ENCODE results near the gene SLC49A4.

Gene SLC49A4

DNA sequence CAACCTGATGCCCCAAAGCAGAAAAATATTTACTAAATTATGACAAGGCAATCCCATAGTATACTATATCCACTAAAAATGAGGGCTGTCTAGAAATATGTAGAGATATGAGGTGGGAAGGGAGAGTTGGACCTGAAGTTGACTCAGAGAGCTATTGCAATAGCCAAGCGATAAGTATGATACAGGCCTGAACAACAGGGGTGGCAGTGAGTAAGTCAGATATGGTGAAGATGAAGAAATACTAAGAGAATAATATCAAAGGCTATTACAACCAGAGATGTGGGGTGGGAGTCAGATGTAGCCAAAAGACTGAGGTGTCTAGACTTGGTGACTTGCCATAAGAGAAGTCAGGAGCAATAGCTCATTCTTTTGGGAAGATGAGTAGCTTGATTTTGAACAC lies 10.4 kb upstream of the SLC49A4 start:
- peak; percentile 16 for DNase-seq (ENCODE audit: low read depth)
- H3K4me3 ChIP-seq (ENCODE audit: low read depth, low read length), result no peak overlapping the region

DNA sequence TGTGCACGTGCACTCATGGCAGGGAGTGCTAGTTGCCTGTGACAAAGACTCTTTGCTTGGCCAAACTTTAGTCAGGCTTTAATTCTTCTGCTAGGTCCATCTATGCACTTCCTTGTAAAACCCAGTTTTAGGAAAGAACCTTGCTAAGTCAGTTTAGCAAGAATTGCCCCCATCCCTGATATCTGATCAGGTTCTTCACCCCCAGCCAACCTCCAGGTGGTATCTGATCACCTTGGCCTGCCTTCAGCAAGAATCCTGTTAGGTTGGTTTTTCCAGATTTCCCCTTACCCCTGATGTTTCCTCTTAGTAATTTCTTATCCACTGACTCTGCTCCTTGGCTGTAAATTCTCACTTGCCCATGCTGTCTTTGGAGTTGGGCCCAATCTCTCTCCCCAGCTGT lies 9.6 kb upstream of the SLC49A4 start:
- no peak overlapping the region for H3K4me3 ChIP-seq (ENCODE audit: low read depth, low read length)

DNA sequence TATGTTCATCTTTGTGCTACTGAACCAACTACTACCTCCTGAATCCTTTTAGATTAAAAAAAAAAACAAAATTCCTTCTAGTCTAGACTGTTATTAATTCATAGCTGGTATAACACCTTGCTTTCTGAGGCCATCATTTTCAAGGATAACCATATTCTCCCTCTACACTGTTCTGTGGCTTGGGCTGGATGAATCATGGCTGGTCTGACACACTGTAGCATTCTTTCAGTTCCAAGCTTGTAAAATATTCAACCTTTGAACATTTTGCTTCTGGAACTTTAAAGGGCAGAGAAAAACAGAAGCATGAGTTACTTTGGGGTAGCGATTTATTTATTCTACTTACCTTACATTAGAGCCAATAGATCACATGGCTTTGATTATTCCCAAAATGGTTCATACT lies 8.8 kb upstream of the SLC49A4 start:
- no peak overlapping the region for H3K4me3 ChIP-seq (ENCODE audit: low read depth, low read length)
- peak; percentile 14 for DNase-seq (ENCODE audit: low read depth)

More for the DNA sequence above, 9.6 kb upstream of the SLC49A4 start:
- DNase-seq (ENCODE audit: low read depth), result no peak

DNA sequence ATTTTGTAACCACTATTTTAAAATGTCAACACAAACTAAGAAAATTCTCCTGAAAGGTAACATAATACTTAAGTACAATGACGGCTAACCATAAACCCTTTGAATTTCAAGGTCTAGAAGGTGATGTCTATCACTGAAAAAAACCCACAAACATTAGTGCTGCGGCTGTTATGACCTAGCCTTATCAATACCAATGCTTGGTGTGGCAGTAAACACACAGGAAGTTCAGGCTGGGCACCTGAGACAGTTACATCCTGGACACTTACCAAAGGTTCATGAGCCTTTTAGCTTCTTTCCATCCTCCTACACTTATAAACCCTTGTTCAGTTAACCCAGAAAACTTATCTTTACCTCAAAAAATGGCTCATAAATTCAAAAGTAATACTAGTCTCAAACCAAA lies 7.0 kb upstream of the SLC49A4 start:
- H3K4me3 ChIP-seq (ENCODE audit: low read depth, low read length), result no peak overlapping the region
- no peak for DNase-seq (ENCODE audit: low read depth)

DNA sequence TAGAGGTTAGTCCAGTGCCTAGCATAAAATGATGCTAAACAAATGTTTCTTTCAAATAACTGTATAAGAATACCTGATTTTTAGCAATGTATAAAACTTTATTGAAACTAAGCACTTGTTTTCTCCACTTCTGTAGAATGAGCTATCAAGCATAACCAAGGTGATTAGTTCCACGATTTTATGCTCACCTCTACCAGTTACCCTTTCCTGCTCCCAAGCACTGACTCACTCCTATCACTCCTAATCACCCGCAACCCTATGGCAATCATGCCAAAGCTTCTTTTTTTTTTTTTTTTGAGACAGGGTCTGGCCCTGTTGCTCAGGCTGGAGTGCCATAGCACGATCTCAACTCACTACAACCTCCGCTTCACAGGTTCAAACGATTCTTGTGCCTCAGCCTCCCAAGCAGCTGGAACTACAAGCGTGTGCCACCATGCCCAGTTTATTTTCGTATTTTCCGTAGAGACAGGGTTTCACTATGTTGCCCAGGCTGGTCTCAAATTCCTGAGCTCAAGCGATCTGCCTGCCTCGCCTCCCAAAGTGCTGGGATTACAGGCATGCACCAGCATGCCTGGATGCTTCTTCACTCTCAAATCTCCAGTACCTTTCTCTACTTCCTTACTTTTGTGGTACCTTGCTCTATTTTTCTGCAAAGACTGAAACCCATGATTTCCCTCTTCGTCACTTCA lies 5.1 kb upstream of the SLC49A4 start:
- no peak overlapping the region for H3K4me3 ChIP-seq (ENCODE audit: low read depth, low read length)
- no peak for DNase-seq (ENCODE audit: low read depth)

DNA sequence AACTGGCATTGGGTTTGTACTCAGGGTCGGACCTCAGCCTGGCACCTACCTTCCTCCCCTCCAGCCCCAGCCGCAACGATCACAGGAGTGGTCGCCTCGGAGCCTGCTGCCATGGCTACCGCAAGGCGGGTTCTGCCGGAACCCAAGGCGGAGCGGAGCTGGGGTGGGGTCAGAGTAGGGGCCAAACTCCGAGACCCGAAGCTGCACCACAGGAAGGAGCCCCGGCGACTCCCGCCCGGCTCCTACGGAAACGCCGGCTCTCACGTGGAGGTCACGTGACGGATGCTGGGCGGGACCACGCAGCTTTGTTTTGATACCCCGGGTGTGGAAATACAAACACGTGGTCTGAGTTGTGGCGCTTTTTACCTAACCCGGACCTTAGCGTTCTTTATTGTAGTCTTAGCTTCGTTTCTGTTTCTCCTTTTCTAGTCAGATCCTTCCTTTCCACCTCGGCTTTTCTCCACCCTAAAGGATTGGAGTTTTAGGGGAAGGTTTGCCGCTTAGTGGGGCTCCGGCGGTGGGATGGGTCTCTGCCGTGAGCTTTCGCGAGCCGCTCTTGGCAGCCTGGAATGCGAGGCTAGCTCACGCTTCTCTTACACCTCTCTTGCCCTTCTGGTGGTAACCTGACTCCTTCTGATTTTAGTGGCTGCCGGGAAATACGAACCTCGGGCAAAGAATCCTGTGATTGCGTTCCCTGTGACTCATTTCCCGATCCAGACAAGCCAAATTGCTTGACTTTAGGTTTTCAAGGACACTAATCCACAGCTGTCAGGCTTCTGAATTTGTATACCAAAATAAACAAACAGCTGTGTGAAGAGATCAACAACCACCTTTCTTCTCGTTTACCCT lies 1.1 kb upstream of the SLC49A4 start, which contains the start of gene HSPBAP1:
HSPBAP1 (minus strand) TSS at position 264 of the 849 bp plus-strand sequence; CDS start at position 113, 151 bp downstream.
- DNase-seq (ENCODE audit: low read depth), result peak; percentile 76
- H3K4me3 ChIP-seq (ENCODE audit: low read depth, low read length), result peak within 1 kb of the TSS; percentile 78

DNA sequence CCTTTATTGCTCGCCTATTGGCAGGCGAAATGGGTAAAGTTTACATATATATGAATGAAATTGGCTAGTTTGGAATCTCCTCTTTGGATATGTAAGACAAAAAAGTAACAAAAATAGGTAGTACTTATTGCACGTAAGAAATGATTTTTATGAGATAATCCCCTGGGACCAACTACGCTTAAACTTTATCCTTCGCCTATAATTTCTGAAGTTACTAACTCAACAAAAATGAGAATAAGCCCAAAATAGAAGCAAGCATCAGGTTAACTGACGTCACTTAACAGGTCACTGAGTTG lies 438 bp upstream of the SLC49A4 start:
- H3K4me3 ChIP-seq (ENCODE audit: low read depth, low read length), result peak overlapping the region; percentile 78
- no peak for DNase-seq (ENCODE audit: low read depth)

DNA sequence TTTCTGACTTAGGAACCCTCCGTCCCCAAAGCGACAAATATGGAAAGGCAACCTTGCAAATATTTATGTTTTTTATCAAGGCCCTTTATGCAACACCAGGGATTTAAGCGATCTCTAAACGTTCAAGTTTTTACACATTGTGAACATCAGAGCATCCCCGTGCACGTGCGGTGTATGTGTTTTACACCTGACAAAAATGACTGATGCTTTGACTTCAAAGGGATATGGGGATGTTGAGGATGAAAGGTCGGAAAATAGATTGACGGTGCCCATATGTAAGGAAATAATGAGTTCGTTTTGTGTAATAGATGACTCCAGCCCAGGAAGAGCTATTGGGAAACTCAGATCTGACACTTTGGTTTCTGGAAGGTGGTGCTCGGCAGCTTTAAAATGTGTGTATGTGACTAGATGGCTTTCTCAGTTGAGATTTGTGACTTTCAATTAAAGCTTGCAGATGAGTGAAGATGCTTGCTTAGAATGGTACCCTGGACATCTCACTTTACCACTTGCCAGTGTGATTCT lies 866 bp downstream of the SLC49A4 start:
- DNase-seq (ENCODE audit: low read depth), result no peak
- peak overlapping the region; percentile 78 for H3K4me3 ChIP-seq (ENCODE audit: low read depth, low read length)

DNA sequence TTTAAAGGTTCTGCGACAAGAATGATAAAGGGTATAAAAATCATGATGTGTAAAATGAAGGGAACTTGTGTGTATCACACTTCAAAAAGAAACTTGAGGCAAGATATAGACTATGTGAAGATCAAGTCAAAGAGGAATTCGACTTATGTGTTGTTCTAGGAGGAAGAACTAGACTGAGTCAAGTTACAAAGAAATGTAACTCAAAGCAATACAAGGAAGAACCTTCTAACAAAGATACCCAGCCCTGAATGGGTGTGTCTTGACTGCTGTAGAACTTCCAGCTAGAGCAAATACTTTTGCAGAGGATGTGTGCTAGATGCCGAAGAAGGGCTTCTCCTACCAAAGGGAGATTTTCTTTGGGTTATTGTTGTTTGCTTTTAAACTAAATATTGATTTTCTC lies 2.4 kb downstream of the SLC49A4 start:
- no peak for DNase-seq (ENCODE audit: low read depth)
- H3K4me3 ChIP-seq (ENCODE audit: low read depth, low read length), result no peak overlapping the region

DNA sequence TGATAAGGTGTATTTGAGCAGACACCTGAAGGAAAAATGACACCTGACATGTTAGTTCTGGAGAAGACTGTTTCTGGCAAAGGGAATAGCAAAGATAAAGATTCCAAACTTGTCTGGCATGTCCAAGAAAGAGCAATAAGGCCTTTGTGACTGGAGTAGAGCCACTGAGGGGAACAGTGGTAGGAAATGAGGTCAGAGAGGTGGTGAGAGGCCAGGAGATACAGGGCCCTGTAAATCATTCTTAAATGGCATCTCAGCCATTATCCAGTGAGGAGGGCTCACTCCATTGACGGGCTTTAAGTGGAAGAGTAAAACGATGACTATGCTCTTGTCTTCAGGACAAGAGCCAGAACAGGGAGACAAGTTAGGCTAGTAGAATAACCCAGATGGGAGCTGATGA lies 4.5 kb downstream of the SLC49A4 start:
- DNase-seq (ENCODE audit: low read depth), result no peak
- no peak overlapping the region for H3K4me3 ChIP-seq (ENCODE audit: low read depth, low read length)

DNA sequence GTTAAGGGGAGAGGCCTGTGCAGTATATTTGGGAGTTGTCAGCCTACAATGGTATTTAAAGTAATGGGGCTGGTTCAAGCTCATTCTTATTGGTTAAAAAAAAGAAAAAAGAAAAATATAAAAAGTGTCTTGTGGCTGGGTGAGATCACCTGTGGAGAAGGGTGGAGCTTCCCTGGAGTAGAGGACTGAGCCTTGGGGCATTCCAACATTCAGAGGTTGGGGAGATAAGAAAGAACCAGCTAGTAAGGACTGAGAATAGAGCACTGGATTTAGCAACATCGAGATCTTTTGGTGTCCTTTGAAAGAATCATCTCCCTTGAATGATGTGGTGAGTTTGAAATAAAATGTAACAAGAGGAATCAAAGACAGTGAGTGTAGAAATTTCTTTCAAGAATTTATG lies 5.2 kb downstream of the SLC49A4 start:
- no peak for DNase-seq (ENCODE audit: low read depth)

DNA sequence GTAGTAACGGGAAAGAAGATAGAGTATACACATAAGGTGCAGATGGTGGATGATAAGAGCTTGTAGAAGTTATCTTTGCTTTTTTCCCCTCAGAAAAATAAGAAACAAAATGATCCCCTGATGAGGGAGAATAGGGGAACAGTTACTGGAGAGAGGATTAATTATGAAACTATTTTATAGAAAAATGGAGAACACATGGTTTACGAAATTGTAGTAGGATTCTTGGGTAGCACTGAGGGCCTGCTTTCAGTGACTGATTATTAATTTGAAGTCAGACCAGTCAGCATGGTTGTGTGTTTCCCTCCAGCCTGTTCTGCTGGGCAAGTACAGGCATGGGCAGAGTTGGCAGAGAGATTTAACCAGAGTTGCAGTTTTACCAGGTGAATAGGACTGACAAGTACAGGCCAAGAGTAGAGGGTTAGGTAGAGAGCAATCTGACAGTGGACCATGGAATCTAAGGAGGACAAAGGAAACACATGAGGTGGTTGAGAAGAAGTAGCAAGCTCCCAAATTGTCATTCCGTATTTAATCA lies 5.9 kb downstream of the SLC49A4 start:
- H3K4me3 ChIP-seq (ENCODE audit: low read depth, low read length), result no peak overlapping the region
- DNase-seq (ENCODE audit: low read depth), result no peak

More for the DNA sequence above, 5.2 kb downstream of the SLC49A4 start:
- no peak overlapping the region for H3K4me3 ChIP-seq (ENCODE audit: low read depth, low read length)

DNA sequence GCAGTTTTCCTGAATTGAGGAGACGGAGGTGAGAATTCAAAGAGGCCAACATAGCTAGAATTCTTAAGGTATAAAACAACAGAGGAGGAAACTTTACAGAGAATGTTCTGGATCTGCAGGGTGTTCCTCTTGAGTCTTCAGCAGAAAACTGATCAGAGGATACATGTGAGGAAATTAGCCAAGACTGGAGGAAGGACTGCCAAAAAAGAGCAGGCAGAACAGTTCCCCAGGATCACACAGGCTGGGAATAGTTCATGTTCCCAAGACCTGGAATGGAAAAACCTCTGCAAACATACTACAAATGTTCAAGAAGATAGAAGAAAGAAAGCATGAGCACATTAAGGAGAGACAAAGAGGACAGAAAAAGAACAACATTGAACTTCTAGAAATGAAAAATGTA lies 7.5 kb downstream of the SLC49A4 start:
- no peak for DNase-seq (ENCODE audit: low read depth)
- no peak overlapping the region for H3K4me3 ChIP-seq (ENCODE audit: low read depth, low read length)

DNA sequence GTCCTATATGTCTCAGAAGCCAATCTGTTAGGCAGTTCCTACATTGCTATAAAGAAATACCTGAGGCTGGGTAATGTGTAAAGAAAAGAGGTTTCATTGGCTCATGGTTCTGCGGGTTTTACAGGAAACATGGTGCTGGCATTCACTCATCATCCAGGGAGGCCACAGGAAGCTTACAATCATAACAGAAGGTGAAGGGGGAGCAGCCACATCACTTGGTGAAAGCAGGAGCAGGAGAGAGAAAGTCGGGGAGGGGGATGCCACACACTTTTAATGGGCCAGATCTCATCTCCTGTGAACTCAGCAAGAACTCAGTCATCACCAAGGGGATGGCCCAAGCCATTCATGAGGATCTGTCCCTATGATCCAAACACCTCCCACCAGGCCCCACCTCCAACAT lies 9.1 kb downstream of the SLC49A4 start:
- no peak overlapping the region for H3K4me3 ChIP-seq (ENCODE audit: low read depth, low read length)
- DNase-seq (ENCODE audit: low read depth), result no peak

DNA sequence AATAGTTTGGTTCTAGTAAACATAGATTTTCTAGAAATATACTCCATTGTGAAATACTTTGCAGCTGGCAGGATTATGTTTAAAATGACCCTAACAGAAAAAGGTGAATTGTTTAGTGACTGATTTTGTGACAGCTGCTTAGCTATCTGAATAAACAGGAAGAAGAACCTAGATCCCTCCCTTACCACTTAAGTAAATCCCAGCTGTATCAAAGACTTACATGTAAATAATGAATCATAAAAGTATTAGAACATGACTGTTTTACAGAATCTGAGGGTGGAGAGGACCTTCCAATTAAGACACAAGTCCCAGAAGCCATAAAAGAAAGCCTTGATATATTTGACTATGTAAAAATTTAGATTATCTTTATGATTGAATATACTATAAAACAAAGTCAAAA lies 15.9 kb downstream of the SLC49A4 start:
- no peak overlapping the region for H3K4me3 ChIP-seq (ENCODE audit: low read depth, low read length)
- no peak for DNase-seq (ENCODE audit: low read depth)

DNA sequence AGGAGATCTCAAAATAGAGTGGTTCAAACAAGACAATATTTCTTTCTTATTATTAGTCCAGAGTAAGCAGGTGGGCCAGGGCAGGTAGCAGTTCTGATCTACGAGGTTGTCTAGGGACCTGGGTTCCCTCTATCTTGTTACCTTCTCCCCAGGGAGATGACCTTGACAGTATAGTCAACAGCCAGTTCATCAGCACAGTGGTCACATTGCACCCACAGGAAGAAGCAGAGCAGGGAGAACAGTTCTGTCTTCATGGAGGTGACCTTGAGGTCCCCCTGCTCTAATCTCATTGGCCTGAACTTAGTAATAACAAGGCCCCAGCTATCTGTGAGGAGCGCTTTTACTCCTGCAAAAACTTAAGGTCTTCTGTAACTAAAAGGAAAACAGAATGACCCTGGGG lies 21.7 kb downstream of the SLC49A4 start:
- no peak overlapping the region for H3K4me3 ChIP-seq (ENCODE audit: low read depth, low read length)
- DNase-seq (ENCODE audit: low read depth), result no peak

DNA sequence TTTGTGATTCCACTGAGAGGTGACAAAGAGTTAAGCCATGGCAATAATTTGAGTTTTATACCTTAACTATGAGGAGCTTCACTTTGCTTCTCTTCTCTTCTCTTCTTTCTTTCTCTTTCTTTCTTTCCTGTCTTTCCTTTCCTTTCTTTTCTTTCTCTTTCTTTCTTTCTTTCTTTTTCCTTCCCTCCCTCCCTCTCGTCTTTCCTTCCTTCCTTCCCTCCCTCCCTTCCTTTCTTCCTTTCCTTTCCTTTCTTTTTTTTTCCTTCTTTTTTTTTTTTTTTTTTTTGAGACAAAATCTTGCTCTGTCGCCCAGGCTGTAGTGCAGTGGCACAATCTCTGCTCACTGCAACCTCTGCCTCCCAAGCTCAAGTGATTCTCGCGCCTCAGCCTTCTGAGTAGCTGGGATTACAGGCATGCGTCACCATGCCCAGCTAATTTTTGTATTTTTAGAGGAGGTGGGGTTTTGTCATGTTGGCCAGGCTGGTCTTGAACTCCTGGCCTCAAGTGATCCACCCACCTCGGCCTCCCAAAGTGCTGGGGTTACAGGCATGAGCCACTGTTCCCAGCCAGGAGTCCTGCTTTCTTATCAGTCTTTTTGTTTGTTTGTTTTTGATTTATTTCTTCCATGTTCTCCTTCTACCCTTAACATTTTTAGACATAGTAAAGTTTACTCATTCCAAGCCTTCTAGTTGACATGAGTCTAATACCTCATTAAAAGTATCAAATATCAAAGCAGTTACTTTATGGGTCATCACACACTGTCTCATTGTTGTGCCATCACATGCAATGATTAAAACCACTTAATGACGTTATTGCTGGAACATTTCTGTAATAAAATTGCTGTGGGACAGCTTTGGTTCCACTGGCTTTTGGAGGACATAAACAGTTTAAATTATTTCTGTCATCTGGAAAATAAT lies 29.9 kb downstream of the SLC49A4 start:
- no peak for DNase-seq (ENCODE audit: low read depth)
- H3K4me3 ChIP-seq (ENCODE audit: low read depth, low read length), result no peak overlapping the region

DNA sequence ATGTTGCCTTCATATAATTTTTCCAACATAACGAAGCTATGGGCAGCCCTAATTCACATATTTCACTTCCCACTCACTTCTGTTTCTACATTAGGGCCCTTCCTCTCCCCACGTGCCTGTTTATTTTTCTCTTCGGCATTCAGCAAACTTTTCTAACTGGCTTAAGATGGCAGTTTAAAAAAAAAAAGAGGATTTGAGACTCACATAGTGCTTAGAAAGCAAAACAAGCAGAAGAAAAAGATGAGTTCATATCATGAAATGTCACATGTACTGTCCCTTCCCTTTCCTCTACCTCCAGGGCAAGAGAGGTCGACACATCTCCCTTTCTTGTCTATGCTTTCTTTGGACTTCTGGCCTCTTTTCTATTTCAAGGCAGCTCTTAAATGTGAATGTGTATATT lies 30.6 kb downstream of the SLC49A4 start:
- DNase-seq (ENCODE audit: low read depth), result no peak
- no peak overlapping the region for H3K4me3 ChIP-seq (ENCODE audit: low read depth, low read length)

DNA sequence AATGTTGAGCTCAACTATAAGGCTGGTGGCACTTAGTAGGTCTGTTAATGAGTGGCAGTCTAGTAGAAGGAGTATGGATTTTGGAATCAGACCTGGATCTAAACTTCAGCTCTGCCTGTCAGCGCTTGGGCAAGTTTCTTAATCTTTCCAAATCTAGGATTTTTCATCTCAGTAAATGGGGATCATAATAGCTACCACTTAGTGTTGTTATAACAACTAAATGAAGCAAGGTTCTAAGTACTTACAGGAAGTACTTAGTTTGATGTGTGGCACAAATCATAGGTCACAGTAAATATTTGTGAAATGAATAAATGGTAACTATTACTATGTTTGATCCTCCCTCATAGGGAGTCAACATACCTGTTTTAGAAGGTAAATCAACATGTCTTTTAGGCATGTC lies 31.4 kb downstream of the SLC49A4 start:
- H3K4me3 ChIP-seq (ENCODE audit: low read depth, low read length), result no peak overlapping the region
- no peak for DNase-seq (ENCODE audit: low read depth)

DNA sequence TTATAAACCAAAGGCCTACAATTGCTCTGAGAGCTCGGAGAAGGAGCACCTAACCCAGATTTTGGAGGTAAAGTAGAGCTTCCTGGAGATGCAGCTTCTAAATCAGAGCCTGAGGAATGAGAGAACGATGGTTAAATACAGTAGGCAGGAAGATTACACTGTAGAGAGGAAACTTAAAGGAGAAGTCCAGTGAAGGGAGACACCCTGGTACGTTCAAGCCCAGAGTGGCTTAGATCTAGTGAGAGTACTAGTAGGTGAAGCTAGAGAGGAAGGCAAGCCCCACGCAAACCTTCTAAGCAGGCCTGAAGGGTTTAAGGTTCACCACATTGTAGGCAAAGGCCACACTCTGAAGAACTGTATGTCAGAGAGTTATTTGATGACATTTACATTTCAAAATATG lies 33.4 kb downstream of the SLC49A4 start:
- DNase-seq (ENCODE audit: low read depth), result no peak
- H3K4me3 ChIP-seq (ENCODE audit: low read depth, low read length), result no peak overlapping the region
